Iris pigment epithelial cell (primary cell): ENCODE measurements around the gene CSTPP1.
A peak's percentile ranks its signal among the peaks of the same experiment; 100 is the strongest.

Experiments
- DNase-seq: peaks from one replicate; pipeline ENCODE4 v3.0.0-alpha.2; 2011; ENCODE audit warnings: low read depth

The CSTPP1 gene

DNA sequence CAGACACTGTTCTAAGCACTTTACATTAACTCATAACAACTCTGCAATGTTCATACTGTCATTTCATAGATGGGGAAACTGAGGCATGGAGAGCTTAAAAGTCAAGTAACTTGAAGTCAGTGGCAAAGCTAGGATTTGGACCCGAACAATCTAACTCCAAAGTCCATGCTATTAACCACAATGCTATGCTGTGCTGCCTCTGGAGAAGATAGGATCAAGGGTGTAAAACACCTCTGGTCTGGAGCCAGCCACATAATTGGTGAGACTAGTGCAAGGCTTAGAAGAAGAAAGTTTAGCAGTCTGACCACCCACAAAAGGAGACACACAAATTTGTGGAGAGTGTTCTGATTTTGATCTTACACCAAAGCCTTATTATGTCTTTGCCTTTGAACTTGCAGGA lies 196.4 kb downstream of the CSTPP1 start:
- no peak for DNase-seq

DNA sequence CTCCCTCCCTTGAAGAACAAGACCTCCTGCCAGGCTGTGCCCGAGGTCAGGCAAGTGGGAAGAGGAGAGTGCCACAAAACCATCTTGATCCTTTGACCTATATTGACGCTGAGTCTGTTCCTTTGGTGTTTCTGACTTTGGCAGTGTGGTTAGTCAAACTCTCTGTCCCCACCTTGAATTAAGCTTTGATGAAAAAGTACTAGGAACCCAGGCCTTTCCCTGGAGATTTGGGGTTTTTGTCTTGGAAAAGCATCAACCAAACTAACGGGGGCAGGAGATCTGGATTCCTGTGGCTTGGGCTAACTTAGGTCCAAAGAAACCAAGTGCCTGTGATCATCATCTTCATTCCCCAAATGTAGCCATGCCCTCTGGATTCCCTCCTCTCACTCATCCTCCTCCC lies 199.8 kb downstream of the CSTPP1 start:
- DNase-seq, result no peak

DNA sequence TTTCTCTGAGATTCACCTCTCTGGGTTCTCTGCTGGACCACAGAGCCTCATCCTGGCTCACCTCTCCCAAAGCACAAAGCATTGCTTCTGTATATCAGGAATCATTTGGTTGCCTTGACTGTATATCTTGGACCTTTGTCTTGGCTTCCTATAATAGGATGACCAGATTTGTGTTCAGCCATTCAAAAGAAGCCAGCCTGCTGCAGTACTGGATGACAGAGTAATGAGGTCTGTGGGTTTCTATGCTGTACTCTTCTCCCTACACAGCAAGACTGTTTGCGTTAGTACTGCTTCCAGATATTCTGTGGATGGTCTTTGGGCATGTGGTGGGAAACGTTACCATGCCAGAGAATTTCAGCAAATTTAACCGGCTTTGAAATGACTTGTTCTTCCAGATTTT lies 200.4 kb downstream of the CSTPP1 start:
- no peak for DNase-seq

DNA sequence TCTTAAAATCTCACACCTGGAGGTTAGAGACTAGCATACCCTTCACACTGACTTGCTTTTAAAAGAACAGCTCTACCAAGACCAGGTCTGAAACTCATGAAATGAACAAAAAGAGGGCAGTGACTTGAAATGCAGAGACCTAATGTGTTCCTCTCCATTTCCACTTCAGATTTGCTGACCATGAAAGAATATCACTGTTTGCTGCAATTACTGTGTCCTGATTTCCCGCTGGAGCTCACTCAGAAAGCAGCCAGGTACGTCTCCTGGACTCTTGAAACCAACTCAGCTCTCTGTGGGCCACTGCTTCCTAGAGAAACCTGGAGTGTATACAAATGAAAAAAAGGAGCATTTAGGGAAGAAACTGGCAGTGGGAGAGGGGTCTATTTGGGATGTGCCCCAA lies 200.9 kb downstream of the CSTPP1 start:
- DNase-seq, result no peak

DNA sequence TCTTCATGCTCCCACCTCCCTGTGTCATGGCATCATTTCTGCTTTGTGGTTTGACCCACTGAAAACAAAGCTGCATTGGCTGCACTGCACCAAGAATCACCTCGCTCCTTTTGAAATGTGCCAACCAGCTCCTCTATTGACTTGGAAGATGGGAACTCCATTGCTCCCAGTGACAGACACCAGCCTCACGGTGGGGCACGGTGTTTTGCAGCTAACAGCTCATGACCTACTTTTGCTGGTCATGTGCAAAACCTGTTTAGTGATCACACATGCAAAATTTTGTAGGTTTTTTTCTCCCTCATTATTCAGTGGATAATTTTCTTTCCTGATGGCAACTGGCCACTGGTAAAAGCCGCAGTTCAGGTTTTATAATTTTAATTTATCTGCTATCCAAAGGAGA lies 203.3 kb downstream of the CSTPP1 start:
- no peak for DNase-seq

DNA sequence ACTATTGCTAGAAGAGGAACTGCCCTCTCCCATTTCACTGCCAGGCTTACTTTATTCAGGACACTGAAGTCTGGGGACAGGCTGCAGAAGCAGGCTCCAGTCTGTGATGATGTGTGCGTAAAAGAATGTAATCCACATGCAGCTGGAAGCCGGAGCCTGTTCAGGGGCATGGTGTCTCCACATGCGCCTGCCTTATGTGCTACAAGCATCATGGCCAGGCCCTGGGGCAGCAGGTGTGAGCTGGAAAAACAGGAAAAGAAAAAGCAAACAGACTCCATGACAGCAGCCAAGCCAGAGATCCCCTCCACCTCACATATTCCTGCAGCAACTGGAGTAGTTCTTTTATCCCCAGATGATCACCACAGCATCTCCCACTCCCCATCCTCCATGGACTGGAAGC lies 206.8 kb downstream of the CSTPP1 start:
- peak; percentile 86 for DNase-seq

DNA sequence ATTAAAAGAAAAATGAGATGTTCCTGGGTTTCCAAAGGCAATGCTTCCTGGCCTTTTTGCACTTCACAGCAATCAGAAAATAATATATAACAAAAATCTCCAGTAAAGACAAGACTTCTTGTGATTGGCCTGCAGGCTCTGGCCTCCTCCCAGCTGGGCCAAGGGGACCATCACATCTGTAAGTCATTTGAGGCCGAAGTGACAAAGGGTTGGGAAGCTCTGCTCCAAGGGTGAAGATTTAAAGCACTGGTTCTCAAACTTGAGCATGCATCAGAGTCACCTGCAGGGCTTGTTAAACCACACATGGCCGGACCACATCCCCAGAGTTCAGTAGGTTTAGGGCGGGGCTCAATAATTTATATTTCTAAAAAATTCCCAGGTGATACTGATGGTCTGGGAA lies 208.0 kb downstream of the CSTPP1 start:
- no peak for DNase-seq

DNA sequence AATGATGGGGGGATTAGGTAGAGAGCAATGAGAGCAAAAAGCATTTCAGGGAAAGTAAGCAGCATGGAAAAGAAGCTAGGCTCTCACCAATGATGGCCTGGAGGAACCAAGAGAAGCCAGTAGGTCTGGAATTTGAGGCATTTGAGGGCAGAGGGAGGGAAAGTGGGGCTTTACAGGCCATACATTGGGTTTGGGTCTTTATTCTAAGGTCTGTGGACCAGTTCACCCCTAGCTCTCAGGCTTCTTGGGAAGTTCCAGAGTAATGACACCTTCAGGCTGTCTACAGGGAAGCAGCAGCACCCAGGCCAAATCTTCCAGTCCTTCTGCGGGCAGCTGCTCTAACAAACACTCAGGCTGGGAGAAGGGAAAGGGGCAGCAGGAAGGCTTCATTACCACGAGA lies 210.7 kb downstream of the CSTPP1 start:
- no peak for DNase-seq

DNA sequence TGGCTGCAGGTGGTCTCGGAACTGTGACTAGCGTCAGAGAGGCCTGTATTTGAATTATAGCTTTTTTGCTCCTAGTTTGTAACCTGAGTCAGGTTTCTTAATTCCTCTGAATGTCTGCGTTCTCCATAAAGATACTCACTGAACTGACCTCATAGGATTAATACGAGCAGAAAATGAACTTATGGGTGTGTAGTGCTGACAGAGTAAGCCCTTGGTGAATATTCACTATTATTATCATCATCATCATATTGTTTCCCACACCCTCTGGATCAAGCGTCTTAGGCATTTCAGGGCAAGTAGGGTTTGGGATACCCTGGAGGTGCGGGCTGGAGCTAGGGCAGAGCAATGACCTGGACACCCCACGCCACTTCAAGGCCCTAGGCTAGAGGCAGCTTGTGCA lies 211.1 kb downstream of the CSTPP1 start:
- no peak for DNase-seq

DNA sequence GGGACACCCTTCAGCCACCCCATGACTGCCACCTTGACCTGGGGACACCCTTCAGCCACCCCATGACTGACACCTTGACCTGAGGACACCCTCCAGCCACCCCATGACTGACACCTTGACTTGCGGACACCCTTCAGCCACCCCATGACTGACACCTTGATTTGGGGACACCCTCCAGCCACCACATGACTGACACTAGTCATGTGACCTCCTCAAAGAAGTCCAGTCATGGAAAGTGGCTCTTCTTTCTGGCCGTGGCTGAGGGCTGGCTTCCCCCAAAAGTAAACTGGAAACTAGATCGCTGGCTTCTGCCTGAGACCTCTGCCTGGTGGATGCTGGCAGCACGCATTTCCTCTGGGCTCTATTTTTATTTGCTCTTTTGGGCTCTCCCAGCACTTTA lies 211.7 kb downstream of the CSTPP1 start:
- DNase-seq, result no peak

DNA sequence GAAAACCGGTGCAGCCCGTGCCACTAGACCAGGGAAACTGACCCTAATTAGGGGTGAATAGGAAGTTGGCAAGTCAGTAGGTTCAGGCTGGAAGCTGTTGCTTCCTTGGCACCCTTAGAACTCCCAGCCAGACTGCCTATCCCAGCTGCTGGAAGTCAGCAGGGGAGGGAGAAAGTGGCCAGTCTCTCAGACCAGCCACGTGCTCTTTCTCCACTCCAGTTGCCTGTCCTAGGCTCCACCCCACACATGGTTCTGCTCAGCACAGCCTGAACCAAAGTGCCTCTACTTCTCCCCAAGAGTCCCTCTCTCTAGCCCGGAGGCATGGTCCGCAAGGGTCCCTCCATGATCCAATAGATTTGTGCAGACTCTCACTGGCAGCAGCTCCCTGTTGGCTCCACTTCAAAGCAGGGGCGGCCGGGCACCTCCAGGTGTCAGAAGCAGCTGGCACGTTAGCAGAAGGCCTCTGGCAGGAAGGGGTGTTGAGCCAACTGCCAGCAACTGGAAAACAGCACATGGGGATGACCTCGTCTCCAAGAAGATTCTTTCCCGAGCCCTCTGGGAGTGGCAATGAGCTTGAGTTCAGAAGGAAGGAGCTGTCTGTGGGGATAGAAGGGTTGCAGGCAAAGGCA lies 212.5 kb downstream of the CSTPP1 start:
- no peak for DNase-seq

DNA sequence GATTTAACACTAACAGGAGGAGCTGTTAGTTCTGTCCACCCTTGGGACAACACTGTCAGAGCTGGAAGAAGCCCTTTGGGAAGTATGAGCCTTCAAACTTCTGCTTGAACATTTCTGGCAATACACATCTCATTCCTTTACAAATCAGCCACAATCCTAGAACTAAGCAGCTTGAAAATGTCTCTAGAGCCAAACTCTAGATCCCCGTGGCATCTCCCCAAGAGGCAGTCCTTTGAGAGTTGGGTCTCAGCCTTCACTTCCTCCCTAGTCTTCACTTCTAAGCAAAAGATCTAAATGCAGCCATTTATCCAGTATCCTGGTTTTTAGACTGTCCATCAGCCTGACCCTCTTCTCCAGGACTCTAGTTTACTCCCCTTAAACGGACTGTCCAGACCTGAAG lies 213.2 kb downstream of the CSTPP1 start:
- DNase-seq, result no peak

DNA sequence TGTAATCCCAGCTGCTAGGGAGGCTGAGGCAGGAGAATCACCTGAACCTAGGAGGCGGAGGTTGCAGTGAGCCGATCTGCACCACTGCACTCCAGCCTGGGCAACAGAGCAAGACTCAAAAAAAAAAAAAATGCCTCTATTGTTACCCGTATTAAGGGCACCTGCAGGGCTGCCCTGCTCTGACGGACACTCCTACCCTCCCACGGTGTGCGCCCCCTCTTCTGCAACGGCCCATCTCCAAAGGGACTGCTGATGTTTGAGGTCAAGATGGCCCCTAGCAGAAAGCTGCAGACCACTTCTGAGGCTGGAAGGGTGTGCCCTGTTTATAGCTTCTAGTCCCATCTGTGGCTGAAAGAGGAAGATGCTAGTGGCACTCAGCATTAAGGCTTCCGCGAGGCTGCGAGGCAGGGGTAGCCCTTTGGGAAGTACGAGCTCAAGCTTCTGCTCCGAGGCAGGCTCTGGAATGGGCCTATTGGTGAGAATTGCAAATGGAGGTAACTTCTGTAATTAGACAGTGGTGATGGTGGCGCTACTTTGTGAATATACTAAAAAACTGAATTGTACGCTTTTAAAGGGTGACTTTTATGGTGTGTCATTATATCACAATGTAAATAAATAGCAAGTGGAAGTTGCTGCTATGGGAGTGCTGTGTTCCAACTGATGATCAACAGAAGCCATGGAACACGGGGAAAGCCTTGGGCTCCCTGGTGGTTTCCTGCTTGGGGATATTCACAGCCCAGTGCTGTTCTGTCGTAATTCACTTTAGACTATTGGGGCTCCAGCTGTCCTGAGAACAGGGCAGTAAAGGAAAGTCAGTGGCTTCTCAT lies 215.8 kb downstream of the CSTPP1 start:
- no peak for DNase-seq

DNA sequence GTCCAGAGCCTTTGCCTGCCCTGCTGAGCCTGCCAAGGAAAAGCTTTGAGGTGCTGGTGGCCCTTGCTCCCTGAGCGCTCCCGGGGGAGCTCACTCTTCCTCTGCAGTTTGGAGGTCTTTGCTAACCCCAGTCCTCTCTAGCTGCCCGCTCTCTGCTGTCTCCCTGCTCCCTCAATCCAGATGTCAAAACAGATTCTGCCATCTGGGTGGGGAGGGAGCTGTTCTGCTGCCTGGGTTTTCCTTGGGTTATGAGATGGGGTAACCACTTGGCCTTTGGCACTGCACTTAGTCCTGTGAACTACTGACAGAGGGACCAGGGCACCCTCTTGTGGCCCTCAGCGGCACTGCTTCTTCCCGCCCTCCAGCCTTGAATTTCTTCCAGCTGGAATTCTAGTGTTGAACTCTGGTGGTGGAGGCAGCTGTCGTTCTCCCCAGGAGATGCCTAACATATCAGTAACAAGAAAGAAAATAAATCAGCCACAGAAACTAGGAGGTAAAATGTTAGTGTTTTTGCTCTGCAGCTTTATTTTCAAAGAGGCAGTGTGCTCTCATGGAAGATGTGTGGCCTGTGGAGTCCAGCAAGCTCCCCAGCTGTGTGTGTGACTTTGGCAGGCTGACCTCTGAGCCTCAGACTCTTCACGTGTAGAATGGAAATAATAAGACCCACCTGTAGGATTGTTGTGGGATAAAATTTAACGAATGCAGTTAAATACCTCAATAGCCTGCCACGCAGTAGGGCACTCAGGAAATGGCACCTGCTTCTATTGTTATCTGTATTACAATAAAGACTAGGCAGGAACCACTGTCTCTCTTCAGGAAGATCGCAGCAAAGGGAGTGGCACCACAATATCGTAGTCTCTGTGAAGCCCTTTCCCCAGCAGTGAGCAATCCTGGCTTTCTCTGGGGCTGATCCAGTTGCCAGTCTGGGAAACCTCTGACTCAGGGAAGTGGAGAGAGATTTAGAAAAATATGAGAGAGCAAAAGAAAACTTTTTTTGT lies 216.7 kb downstream of the CSTPP1 start:
- DNase-seq, result peak; percentile 66

DNA sequence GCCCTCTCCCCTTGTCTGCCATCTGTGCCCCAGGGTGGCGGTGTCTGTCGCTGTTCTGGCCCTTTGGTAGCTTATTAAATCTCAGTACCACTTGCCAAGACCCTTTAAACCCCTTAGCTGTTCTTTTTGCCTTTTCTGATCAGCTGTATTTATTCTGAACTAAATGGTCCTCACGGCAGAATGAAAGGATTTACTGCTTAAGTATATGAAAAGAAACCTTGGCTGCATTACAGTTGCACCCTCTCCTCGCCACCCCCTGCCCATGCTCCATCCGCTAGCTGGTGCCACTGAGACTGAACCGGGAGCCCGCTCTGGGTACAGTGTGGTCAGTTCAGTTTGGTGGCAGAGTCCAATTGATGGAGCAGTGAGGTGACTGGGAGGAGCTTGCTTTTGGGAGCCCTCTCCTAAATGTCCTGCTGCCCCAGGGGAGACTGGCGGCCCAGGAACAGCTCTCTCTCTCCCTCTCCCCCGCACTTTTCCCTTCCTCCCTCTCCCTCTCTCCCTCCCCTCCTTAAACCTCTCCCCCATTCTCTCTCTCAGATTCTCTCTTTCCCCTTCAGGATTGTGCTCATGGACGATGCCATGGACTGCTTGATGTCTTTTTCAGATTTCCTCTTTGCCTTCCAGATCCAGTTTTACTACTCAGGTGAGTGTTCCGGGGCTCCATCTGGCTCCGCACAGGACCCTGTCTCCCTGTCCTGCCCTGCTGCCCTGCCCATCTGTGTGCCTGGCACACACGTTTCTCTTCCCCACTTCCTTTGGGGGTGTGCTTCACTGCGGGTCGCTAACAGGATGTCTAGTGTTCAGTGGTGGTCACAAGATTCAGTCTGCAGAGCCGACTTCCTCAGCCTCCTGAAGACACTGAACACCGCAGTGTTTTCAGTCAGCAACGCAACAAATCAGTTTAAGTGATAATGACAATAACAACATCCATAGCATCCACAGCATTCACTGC lies 218.3 kb downstream of the CSTPP1 start:
- DNase-seq, result no peak

DNA sequence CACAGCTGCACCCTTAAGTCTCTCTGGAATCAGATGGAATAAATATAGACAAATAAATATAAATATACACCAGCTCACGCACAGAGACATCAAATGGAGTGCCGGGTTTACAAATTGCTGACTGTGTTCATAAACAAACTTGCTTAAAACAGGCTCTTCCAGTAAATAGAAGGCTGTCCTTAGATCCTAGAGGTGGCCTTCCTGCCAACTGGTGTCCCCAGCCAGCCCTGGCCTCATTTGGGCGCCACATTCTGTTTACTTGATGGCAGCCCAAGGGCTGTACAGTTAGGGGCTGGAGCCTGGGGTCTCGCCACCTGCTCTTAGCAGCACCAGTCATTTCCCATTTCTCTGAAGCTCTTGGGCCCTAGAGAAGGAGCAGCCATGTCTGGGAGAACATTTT lies 219.3 kb downstream of the CSTPP1 start:
- no peak for DNase-seq

DNA sequence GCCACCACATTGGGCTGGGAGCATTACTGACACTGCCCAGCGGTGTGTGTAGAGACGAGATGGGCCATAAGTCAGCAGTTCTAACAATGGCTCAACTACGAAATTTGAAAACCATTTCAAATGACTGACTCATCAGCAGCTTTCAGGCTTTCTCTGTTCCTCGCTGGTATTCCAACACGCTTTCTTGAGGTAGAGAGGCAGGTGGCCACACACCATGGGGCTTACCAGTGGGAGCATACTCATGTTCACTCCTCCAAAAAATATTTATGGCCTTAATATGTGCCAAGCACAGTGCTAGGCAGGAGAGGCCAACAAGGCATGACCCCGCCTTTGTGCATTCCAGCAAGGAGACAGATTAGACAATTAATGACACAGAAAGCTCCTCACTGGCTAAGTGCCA lies 219.8 kb downstream of the CSTPP1 start:
- DNase-seq, result no peak

DNA sequence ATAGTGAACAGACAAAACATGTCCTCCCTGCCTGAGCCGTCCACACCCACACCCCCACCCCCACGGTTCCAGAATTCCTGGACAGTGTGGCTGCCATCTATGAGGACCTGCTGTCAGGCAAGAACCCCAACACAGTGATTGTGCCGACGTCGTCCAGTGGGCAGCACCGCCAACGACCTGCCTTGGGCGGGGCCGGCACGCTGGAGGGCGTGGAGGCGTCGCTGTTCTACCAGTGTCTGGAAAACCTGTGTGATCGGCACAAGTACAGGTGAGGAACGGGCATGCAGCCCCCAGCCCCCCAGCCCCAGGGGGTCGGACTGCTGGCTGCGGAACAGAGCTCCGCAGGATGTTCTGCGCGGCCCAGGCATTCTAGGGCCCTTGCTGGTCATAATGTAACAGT lies 220.4 kb downstream of the CSTPP1 start:
- DNase-seq, result no peak

DNA sequence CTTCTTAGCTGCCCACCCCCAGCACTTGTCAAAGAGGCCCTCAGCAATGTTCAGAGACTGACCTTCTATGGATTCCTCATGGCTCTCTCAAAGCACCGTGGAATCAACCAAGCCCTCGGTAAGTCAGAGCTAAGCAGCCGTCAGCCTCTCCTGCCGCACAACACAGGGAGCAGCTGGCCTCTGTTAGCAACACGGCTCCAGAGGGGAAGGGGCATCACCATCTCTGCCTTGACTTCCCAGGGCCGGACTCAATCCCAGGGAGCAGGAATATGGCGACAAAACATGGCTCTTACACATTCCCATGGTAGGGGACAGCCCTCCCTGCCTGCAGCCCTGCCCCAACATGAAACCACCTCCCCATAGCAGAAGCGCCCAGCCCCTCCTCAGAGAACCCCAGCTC lies 221.2 kb downstream of the CSTPP1 start:
- DNase-seq, result no peak

DNA sequence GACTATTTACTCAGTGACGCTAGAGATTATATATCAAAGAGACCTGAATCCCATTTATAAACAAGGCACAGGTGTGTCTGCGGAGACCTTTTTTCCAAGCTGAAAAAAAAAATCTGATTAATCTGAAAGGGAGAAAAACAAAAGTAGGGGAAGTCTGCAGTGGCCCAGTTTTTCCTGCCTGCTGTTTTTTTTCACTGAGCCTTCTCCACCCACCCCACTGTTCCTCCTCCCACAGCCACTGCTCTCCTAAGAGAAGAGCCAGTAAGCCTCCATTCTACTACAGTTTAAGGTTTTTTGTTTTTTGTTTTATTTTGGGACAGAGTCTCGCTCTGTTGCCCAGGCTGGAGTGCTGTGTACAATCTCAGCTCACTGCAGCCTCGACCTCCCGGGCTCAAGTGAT lies 221.7 kb downstream of the CSTPP1 start:
- no peak for DNase-seq

DNA sequence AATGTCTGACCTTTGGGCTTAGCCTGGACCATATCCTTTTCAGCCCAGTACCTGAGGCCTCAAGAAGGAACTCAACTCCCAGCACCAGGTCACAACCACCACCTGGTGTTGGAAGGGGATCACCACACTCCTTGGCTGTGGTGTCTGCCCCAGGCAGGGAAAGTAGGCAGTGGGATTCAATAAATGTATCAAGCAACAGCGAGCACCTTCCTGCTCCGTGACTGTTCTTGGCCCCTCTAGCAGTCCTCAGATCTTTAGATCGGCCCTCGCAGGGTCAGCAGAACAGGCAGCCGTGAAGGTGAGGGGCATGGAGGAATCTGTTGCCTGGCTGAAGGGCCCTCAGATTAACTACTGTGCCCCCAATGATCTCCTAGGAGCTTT lies 224.2 kb downstream of the CSTPP1 start:
- DNase-seq, result no peak
